GM21526 (cell line): Measurements from ENCODE around the gene PPP1R13B.
A peak's percentile ranks its signal among the peaks of the same experiment; 100 is the strongest.
"Not testable (repeated sequence)": the region's sequence is repeated elsewhere in the genome, so short reads cannot be mapped to it uniquely, and the experiment has no call there.

Source experiments
- ATAC-seq: cut with Tn5 transposase; IDR thresholded peaks from one replicate; pipeline ENCODE4 v1.9.1; 2021; ENCODE audit warnings: moderate library complexity; ENCODE audit not compliant: unreplicated experiment, low FRiP score

PPP1R13B gene

GRCh38 chr14:103847451-103848174 is at the start of gene PPP1R13B:
TSS of gene PPP1R13B (minus strand) at chr14:103847575. CDS start at chr14:103847307, 268 bp downstream.
- peak; percentile 82 for ATAC-seq

DNA sequence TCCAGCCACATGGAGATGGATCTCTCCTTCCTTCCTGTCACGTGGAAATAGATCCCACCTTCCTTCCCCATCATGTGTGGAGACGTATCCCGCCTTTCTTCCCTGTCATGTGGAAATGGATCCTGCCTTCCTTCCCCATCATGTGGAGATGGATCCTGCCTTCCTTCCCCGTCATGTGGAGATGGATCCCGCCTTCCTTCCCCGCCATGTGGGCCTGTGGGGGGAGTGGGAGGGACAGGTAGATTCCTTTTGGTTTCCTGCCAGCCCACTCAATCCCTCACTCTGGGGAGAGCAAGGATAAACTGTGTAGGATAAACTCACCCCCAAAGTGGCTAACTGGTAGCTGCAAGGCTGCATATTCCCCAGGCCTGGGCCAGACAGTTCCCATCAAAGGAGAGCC is 49.2 kb upstream of the PPP1R13B start:
- no peak for ATAC-seq

DNA sequence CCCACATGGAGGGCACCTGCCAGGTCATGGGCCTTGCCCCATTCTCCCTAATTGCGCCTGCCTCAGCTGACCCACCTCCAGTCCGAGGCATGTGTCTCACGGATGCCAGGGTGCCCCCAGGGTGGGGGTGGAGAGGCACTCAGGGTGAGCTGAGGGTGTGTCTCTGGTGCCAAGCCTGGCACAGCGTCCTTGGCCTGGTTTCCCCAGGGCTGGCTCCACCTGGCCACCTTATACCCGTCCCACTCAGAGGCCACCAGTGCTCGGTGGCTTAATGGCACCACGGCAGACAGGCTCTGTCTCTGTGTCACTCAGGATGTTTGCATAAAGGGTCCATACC is 47.3 kb upstream of the PPP1R13B start:
- no peak for ATAC-seq

DNA sequence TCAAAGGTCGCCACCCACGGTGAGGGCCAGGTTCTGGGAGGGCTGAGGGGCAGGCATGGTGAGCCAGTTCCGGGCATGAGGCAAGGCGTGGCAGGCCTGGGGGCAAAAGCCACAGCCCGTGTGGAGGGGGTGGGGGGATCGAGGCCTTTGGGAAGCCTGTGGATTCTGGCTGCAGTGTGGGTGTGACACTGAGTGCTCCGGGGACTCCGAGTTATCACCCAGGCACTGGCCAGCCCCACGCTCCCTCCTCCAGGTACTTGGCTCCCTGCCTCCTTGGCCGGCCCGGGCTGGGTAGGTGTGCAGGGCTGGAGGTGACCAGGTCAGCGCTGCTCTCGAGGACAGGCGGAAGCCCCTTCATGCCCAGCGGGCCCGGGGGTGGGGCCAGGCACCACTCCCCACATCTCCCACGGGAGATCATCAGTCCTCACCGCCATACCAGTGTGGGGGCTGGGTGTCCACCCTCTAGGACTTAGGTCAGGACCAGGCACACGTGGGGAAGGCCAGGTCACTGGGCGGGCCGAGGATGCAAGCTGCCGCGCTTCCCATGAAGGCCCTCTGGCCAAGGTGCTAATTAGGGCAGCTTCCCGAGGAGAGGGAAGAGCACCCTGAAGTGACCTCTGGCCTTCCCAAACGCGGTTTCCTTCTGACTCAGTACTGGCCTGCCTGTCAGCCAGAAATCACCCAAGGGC is 46.8 kb upstream of the PPP1R13B start:
- no peak for ATAC-seq

GRCh38 chr14:103892247-103892646 is 44.9 kb upstream of the PPP1R13B start:
- ATAC-seq, result no peak

DNA sequence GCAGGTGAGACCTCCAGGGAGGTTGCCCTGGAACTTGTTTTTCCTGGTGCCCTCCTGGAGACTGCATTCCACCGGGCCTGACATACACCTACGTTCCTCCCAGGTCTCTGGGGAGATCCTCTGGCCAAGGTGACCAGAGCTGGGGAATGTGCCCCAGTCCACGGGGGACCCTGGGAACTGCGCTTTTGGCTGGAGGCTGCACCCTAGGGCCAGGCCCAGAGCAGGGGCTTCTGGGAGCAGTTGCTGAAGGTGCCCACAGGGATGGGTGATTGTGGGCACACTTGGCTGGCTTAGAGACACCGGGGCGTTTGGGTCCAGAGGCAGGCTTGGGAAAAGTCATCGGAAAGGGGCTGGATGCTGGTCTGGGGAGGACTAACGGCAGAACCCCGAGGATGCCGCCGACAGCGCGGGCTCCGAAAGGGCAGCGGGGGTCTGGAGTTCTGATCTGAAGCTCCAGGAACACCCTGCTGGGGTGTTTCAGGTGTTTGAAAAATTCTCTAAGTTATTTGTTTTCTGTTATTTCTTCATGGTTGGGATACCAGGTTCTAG is 44.4 kb upstream of the PPP1R13B start:
- no peak for ATAC-seq

GRCh38 chr14:103890821-103891666 is 43.7 kb upstream of the PPP1R13B start:
- no peak for ATAC-seq

- ATAC-seq, result no peak
Observed at GRCh38 chr14:103890052-103890371, 42.6 kb upstream of the PPP1R13B start.

DNA sequence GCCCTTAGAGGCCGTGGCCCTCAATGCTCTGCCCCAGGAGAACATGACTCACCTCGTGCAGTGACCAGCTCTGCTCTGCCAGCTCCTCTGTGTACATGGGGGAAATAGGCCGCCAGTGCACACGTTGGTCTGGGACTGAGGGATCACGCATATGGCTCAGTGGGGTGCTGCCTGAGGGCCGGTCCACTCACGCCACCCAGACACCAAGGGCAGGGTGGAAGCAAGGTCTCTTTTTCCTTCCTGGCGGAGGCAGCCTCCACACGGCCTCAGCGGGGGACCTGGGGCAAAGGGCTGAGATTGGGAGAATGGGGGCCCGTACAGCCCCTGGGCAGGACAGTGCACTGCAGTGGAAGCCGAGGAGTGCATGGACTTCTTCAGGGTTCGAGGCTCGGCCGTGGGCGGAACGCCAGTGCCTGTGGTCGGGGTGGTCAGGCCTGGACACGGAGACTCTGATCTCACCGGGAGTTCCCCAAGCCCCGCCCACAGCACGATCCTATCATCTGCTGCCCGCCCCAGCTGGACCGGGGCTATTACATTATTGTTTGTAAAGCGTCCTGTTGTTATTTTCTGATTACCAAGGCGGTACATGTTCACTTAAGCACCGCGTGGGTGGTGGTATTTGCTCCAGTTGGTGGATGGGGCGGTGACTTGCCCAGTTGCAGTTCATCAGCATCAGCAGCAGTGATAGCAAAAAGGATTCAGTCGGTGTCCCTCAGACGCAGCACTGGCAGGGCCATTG is 42.1 kb upstream of the PPP1R13B start:
- ATAC-seq, result no peak

- ATAC-seq, result not testable (repeated sequence)
Observed at GRCh38 chr14:103889002-103889312, 41.6 kb upstream of the PPP1R13B start.

DNA sequence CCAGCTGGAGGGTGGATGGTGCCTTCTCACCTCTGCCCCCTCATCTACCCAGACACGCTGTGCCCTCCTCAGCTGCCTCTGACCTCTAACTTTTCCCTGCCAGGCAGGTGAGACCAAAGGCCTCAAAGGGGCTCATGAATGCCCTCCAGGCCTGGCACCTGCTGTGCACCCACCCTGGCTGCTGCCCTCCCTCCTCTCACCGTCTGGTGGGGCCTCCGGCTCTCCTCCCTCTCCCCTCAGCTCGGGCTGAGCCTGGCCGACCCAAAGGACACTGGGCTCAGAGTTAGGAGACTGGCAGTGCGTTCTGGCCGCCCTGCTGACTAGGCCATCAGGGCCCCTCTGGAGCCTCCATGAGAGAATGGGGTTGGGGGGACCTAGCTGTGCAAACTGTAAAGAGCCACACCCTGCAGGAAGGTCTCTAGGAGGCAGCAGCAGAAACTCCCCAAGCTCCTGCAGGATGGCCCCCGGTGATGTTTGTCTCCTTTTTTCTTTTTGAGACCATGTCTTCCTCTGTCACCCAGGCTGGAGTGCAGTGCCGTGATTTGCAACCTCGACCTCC is 40.3 kb upstream of the PPP1R13B start:
- no peak for ATAC-seq

DNA sequence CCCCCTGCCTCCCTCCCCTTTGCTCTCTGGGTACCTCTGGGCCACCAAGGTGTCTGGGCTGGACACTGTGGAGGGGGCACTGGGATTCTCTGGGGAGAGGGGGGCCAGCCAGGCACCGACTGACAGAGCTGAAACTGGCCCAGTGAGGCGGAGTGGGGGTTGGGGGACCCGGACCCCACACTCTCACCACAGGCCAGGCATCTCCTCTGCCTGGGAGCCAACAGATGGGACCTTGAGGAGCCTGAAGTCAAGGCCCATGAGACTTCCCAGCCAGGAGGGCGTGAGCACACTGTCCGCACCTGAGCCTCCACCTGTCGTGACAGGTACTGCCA is 39.8 kb upstream of the PPP1R13B start:
- ATAC-seq, result no peak

GRCh38 chr14:103886304-103887169 is 39.2 kb upstream of the PPP1R13B start:
- ATAC-seq, result no peak

- ATAC-seq, result no peak
Observed at GRCh38 chr14:103885509-103885932, 38.1 kb upstream of the PPP1R13B start.

- ATAC-seq, result no peak
Observed at GRCh38 chr14:103884854-103885253, 37.5 kb upstream of the PPP1R13B start.

- no peak for ATAC-seq
Observed at GRCh38 chr14:103883263-103883523, 35.8 kb upstream of the PPP1R13B start.

GRCh38 chr14:103882503-103883262 is 35.3 kb upstream of the PPP1R13B start:
- ATAC-seq, result no peak

GRCh38 chr14:103881268-103882201 is 34.2 kb upstream of the PPP1R13B start:
- no peak for ATAC-seq
